ENCODE data around the gene RRP15.
"Not testable (repeated sequence)": the region's sequence is repeated elsewhere in the genome, so short reads cannot be mapped to it uniquely, and the experiment has no call there.

Gene RRP15

GRCh38 chr1:218315638-218316037, 30.5 kb downstream of the RRP15 start:
- no peak for TF ChIP-seq CTCF (IDR thresholded peaks at IDR 0.05; ENCODE audit: low read length)
- TF ChIP-seq EZH2 (IDR thresholded peaks at IDR 0.05; ENCODE audit: borderline replicate concordance, low read length): no peak
- Histone ChIP-seq H4K20me1 (ENCODE audit: insufficient read depth, low read length) (no peaks in the 10 kb centered on the region), H3K79me2 (ENCODE audit: insufficient read depth, low read length) (no peaks in the 10 kb centered on the region), H3K4me1 (ENCODE audit: insufficient read depth, low read length, severe bottlenecking) (no peaks in the 10 kb centered on the region), H3K36me3 (ENCODE audit: insufficient read depth, low read length) (peaks cover 38% of the 10 kb centered on the region), H3F3A (ENCODE audit: insufficient read depth, low read length) (no peaks in the 10 kb centered on the region), H3K27ac (ENCODE audit: low read depth, low read length, poor library complexity, severe bottlenecking) (no peak overlapping the region), H3K4me3 (ENCODE audit: low read depth, low read length, poor library complexity, severe bottlenecking) (no peak overlapping the region), H3K9me2 (ENCODE audit: low read depth, low read length) (no peaks in the 10 kb centered on the region), H3K27me3 (ENCODE audit: insufficient read depth, low read length) (no peaks in the 10 kb centered on the region), H3K4me2 (ENCODE audit: low read length) (no peak overlapping the region), H3K9ac (ENCODE audit: low read length) (no peak overlapping the region), H2AFZ (ENCODE audit: low read length) (no peak overlapping the region), H3K9me3 (ENCODE audit: low read length) (no peaks in the 10 kb centered on the region)

DNA sequence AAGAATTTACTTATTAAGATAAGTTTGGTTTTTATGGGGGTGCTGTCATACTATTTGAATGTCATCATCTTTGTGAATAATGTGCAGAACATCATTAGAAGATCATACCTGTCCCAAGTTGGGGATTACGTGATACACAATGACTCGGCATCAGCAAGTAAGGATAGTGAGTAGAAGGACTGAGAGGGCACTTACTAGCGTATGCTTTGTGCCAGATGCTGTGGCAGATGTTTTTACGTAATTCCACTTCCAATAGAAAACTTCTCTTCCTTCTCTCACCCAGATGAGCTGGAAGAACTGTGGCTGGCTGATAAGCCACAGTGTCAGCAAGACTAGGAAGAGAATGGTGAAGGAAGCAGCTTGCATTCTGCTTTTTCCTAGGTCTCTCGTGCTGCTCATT, 32.0 kb downstream of the RRP15 start:
- TF ChIP-seq CTCF (IDR thresholded peaks at IDR 0.05; ENCODE audit: low read length) (no peak), EZH2 (IDR thresholded peaks at IDR 0.05; ENCODE audit: borderline replicate concordance, low read length) (no peak)
- no peak overlapping the region for H3K4me2 ChIP-seq (ENCODE audit: low read length)
- no peaks in the 10 kb centered on the region for H3K9me3 ChIP-seq (ENCODE audit: low read length)
- no peak overlapping the region for H3K4me3 ChIP-seq (ENCODE audit: low read depth, low read length, poor library complexity, severe bottlenecking)
- no peaks in the 10 kb centered on the region for H3K9me2 ChIP-seq (ENCODE audit: low read depth, low read length)
- no peak overlapping the region for H3K9ac ChIP-seq (ENCODE audit: low read length)
- H4K20me1 ChIP-seq (ENCODE audit: insufficient read depth, low read length): no peaks in the 10 kb centered on the region
- no peak overlapping the region for H3K27ac ChIP-seq (ENCODE audit: low read depth, low read length, poor library complexity, severe bottlenecking)
- H3K36me3 ChIP-seq (ENCODE audit: insufficient read depth, low read length): peaks cover 33% of the 10 kb centered on the region
- no peaks in the 10 kb centered on the region for H3F3A ChIP-seq (ENCODE audit: insufficient read depth, low read length)
- H3K4me1 ChIP-seq (ENCODE audit: insufficient read depth, low read length, severe bottlenecking): no peaks in the 10 kb centered on the region
- H3K27me3 ChIP-seq (ENCODE audit: insufficient read depth, low read length): no peaks in the 10 kb centered on the region
- no peak overlapping the region for H2AFZ ChIP-seq (ENCODE audit: low read length)
- H3K79me2 ChIP-seq (ENCODE audit: insufficient read depth, low read length): no peaks in the 10 kb centered on the region

- H3K4me1 ChIP-seq (ENCODE audit: insufficient read depth, low read length, severe bottlenecking): not testable (repeated sequence)
Observed at GRCh38 chr1:218320182-218320581, 35.1 kb downstream of the RRP15 start.

DNA sequence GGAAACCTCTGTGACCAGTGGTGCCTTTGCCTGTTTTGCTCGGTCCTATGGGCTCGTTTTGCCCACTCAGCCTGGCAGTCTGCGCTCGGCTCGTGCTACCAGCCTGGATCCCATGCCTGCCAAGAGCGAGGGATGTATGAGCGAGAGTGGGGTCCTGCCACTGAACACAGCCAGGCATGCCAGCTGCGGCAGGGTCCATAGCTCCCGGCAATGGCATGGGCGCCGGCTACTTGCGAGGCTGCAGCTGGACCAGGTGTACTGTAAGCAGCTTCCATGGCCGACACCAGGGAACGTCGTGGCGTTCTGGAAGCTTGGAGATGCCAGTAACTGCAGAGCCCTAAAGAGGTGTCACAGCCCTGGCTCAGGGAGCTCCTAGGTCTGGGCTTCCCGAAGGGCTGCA, 37.7 kb downstream of the RRP15 start:
- H3K79me2 ChIP-seq (ENCODE audit: insufficient read depth, low read length): no peaks in the 10 kb centered on the region
- H3K9me2 ChIP-seq (ENCODE audit: low read depth, low read length): no peaks in the 10 kb centered on the region
- H3K4me3 ChIP-seq (ENCODE audit: low read depth, low read length, poor library complexity, severe bottlenecking): no peak overlapping the region
- peaks cover 28% of the 10 kb centered on the region for H3K36me3 ChIP-seq (ENCODE audit: insufficient read depth, low read length)
- H3F3A ChIP-seq (ENCODE audit: insufficient read depth, low read length): no peaks in the 10 kb centered on the region
- TF ChIP-seq EZH2 (IDR thresholded peaks at IDR 0.05; ENCODE audit: borderline replicate concordance, low read length) (no peak), CTCF (IDR thresholded peaks at IDR 0.05; ENCODE audit: low read length) (no peak)
- H2AFZ ChIP-seq (ENCODE audit: low read length): no peak overlapping the region
- H3K27ac ChIP-seq (ENCODE audit: low read depth, low read length, poor library complexity, severe bottlenecking): no peak overlapping the region
- no peaks in the 10 kb centered on the region for H3K27me3 ChIP-seq (ENCODE audit: insufficient read depth, low read length)
- H4K20me1 ChIP-seq (ENCODE audit: insufficient read depth, low read length): no peaks in the 10 kb centered on the region
- no peak overlapping the region for H3K9ac ChIP-seq (ENCODE audit: low read length)
- no peak overlapping the region for H3K4me2 ChIP-seq (ENCODE audit: low read length)
- no peaks in the 10 kb centered on the region for H3K9me3 ChIP-seq (ENCODE audit: low read length)
- no peaks in the 10 kb centered on the region for H3K4me1 ChIP-seq (ENCODE audit: insufficient read depth, low read length, severe bottlenecking)

More at GRCh38 chr1:218320182-218320581, 35.1 kb downstream of the RRP15 start:
- not testable (repeated sequence) for H3K4me3 ChIP-seq (ENCODE audit: low read depth, low read length, poor library complexity, severe bottlenecking); H3F3A ChIP-seq (ENCODE audit: insufficient read depth, low read length); H3K79me2 ChIP-seq (ENCODE audit: insufficient read depth, low read length); H3K4me2 ChIP-seq (ENCODE audit: low read length); H3K9me2 ChIP-seq (ENCODE audit: low read depth, low read length); H3K9ac ChIP-seq (ENCODE audit: low read length); H3K9me3 ChIP-seq (ENCODE audit: low read length); H4K20me1 ChIP-seq (ENCODE audit: insufficient read depth, low read length); H3K27ac ChIP-seq (ENCODE audit: low read depth, low read length, poor library complexity, severe bottlenecking); H2AFZ ChIP-seq (ENCODE audit: low read length); H3K27me3 ChIP-seq (ENCODE audit: insufficient read depth, low read length)
- H3K36me3 ChIP-seq (ENCODE audit: insufficient read depth, low read length): peaks cover 34% of the 10 kb centered on the region
